ENCODE measurements around the gene MYO6. TPM values are rescaled to one million over a fixed set of nuclear protein-coding genes. Genes with fewer than 3 reads are reported as not detected.

MYO6 gene
- total RNA-seq, 1 experiment from 2014 or later: 46.9 TPM

- Histone ChIP-seq H3K9ac (ENCODE audit: extremely low read depth, insufficient read length, low read length) (no peak overlapping the region), H2BK5ac (ENCODE audit: insufficient read length, low read length) (no peak overlapping the region), H3K4me1 (ENCODE audit: insufficient read depth, low read length) (no peaks in the 10 kb centered on the region), H3K79me1 (ENCODE audit: insufficient read depth, low read depth, low read length, poor library complexity, severe bottlenecking) (no peaks in the 10 kb centered on the region), H3K4me2 (ENCODE audit: insufficient read depth, insufficient read length, low read length) (no peak overlapping the region), H4K8ac (replicated peaks; ENCODE audit: insufficient read length, low read depth, low read length) (no peak overlapping the region), H4K91ac (ENCODE audit: insufficient read length, low read depth, low read length) (no peak overlapping the region), H2BK120ac (ENCODE audit: low read depth, low read length, poor library complexity, severe bottlenecking) (no peak overlapping the region), H3K27ac (ENCODE audit: insufficient read length, low read depth, low read length) (no peak overlapping the region), H3K14ac (ENCODE audit: insufficient read depth, low read length) (no peak overlapping the region), H2AK5ac (ENCODE audit: insufficient read length, low read length) (no peak overlapping the region), H3K18ac (ENCODE audit: insufficient read length, low read depth, low read length) (no peak overlapping the region), H3K9me3 (ENCODE audit: control insufficient read depth, low read depth, low read length) (no peaks in the 10 kb centered on the region), H3T11ph (ENCODE audit: low read length) (no peak overlapping the region), H2BK20ac (ENCODE audit: low read depth, low read length, poor library complexity, severe bottlenecking) (no peak overlapping the region), H3K23ac (ENCODE audit: insufficient read length, low read depth, low read length) (no peak overlapping the region), H2AFZ (ENCODE audit: low read length) (no peak overlapping the region), H3K23me2 (ENCODE audit: insufficient read length, low read depth, low read length, poor library complexity, severe bottlenecking) (no peaks in the 10 kb centered on the region), H4K20me1 (ENCODE audit: control insufficient read depth, insufficient read depth, insufficient read length) (no peaks in the 10 kb centered on the region), H3K27me3 (ENCODE audit: insufficient read depth, low read length) (no peaks in the 10 kb centered on the region), H2BK15ac (ENCODE audit: low read depth, low read length) (no peak overlapping the region), H3K79me2 (ENCODE audit: insufficient read depth, low read length) (no peaks in the 10 kb centered on the region), H4K5ac (ENCODE audit: insufficient read length, low read depth, low read length) (no peak overlapping the region), H3K56ac (ENCODE audit: insufficient read length, low read depth, low read length) (no peak overlapping the region), H3K4ac (ENCODE audit: low read depth, low read length) (no peak overlapping the region), H2BK12ac (ENCODE audit: insufficient read length, low read depth, low read length) (no peak overlapping the region)
- Mint-ChIP-seq H3K27me3 (ENCODE audit: low read depth) (no peaks in the 10 kb centered on the region), H3K9me3 (no peaks in the 10 kb centered on the region), H3K4me1 (no peaks in the 10 kb centered on the region; a peak in 1 of 4 replicates), H3K36me3 (ENCODE audit: insufficient read depth in 1 of 3, low read depth in 3 of 3) (peaks cover 0 to 30% (median 28%) of the 10 kb centered on the region in 3 experiments; a peak in 5 of 7 replicates), H3K27ac (no peak overlapping the region; a peak in 1 of 7 replicates), H3K4me3 (no peak overlapping the region)
- TF ChIP-seq CTCF (conservative IDR thresholded peaks at IDR 0.05): no peak
- DNase-seq: no peak
- WGBS (ENCODE audit: extremely low coverage, insufficient read length, low lambda C conversion rate): no CpG with 5 or more reads among the region's 3 CpGs
These were observed 114.0 kb downstream of the MYO6 start for GRCh38 chr6:75863001-75863400.

Measured in H9 (cell line).